EL (cell line): ENCODE results near the gene KLHL18.
"Not testable (repeated sequence)": the region's sequence is repeated elsewhere in the genome, so short reads cannot be mapped to it uniquely, and the experiment has no call there.

Experiments
- DNase-seq: peaks from one replicate; pipeline ENCODE4 v3.0.0-alpha.2; 2016

KLHL18 gene

GRCh38 chr3:47315069-47315647 lies 32.4 kb downstream of the KLHL18 start:
- DNase-seq, result no peak

- not testable (repeated sequence) for DNase-seq
Measured at GRCh38 chr3:47316151-47316550, 33.4 kb downstream of the KLHL18 start.

GRCh38 chr3:47318916-47319315 lies 36.2 kb downstream of the KLHL18 start:
- DNase-seq, result peak; percentile 15

- no peak for DNase-seq
Measured at GRCh38 chr3:47319956-47320355, 37.2 kb downstream of the KLHL18 start.

GRCh38 chr3:47323431-47324277 lies 40.9 kb downstream of the KLHL18 start:
- peak; percentile 56 for DNase-seq

- DNase-seq, result peak; percentile 74
Measured at GRCh38 chr3:47324278-47324865, 41.6 kb downstream of the KLHL18 start.

GRCh38 chr3:47333907-47334306 lies 51.2 kb downstream of the KLHL18 start:
- DNase-seq, result no peak

GRCh38 chr3:47337656-47338055 lies 54.9 kb downstream of the KLHL18 start:
- DNase-seq, result no peak

- no peak for DNase-seq
Measured at GRCh38 chr3:47339951-47340350, 57.2 kb downstream of the KLHL18 start.

GRCh38 chr3:47340866-47341265 lies 58.1 kb downstream of the KLHL18 start:
- DNase-seq, result no peak

- no peak for DNase-seq
Measured at GRCh38 chr3:47342151-47342550, 59.4 kb downstream of the KLHL18 start.

GRCh38 chr3:47342812-47343211 lies 60.1 kb downstream of the KLHL18 start:
- DNase-seq, result no peak

- no peak for DNase-seq
Measured at GRCh38 chr3:47343471-47343971, 60.8 kb downstream of the KLHL18 start.

- DNase-seq, result no peak
Measured at GRCh38 chr3:47344971-47345370, 62.2 kb downstream of the KLHL18 start.

GRCh38 chr3:47347217-47347801 lies 64.6 kb downstream of the KLHL18 start:
- DNase-seq, result peak; percentile 68

- no peak for DNase-seq
Measured at GRCh38 chr3:47348411-47349154, 65.8 kb downstream of the KLHL18 start.

- no peak for DNase-seq
Measured at GRCh38 chr3:47355010-47355409, 72.3 kb downstream of the KLHL18 start.

- DNase-seq, result no peak
Measured at GRCh38 chr3:47356201-47356600, 73.5 kb downstream of the KLHL18 start.

GRCh38 chr3:47359323-47359722 lies 76.6 kb downstream of the KLHL18 start:
- DNase-seq, result no peak

- not testable (repeated sequence) for DNase-seq
Measured at GRCh38 chr3:47360110-47360517, 77.4 kb downstream of the KLHL18 start.

GRCh38 chr3:47362701-47363100 lies 80.0 kb downstream of the KLHL18 start:
- no peak for DNase-seq
